SU-DHL-6 (cell line): ENCODE results near the gene FAM20B.

Experiments
- H2AFZ ChIP-seq: fragments of 200-600 bp; sonication (generic); 2 replicates; pipeline ENCODE4 v1.6.1; 2014; ENCODE audit warnings: low read depth, mild to moderate bottlenecking, moderate library complexity, mixed read lengths, antibody characterized with exemption, low read length; ENCODE audit not compliant: severe bottlenecking
- H3F3A ChIP-seq: fragments of 200-600 bp; shearing (Covaris generic); 2 replicates; pipeline ENCODE4 v1.6.0; 2016; ENCODE audit warnings: antibody characterized with exemption, mild to moderate bottlenecking; ENCODE audit not compliant: insufficient read depth
- H3K27ac ChIP-seq: fragments of 200-600 bp; sonication (generic); 2 replicates; pipeline ENCODE4 v1.5.1; 2016; ENCODE audit warnings: low read depth, mild to moderate bottlenecking, low read length, moderate library complexity, mixed read lengths
- H3K27me3 ChIP-seq: fragments of 200-600 bp; sonication (generic), shearing (Covaris generic); 2 replicates; pipeline ENCODE4 v1.6.0; 2014; ENCODE audit warnings: mild to moderate bottlenecking, low read length
- H3K36me3 ChIP-seq: fragments of 200-600 bp; sonication (generic); 2 replicates; pipeline ENCODE4 v1.6.1; 2014; ENCODE audit warnings: mild to moderate bottlenecking, low read length, mixed read lengths
- H3K4me2 ChIP-seq: fragments of 300-600, 200-600 bp; shearing (Covaris generic), sonication (generic); 2 replicates; pipeline ENCODE4 v1.6.0; 2014; ENCODE audit warnings: low read length, low read depth, mild to moderate bottlenecking; ENCODE audit not compliant: poor library complexity, severe bottlenecking
- H3K4me3 ChIP-seq: fragments of 200-600 bp; sonication (generic); 2 replicates; pipeline ENCODE4 v1.5.1; 2014; ENCODE audit warnings: antibody characterized with exemption, low read length, mild to moderate bottlenecking, mixed read lengths; ENCODE audit not compliant: insufficient read depth, poor library complexity, severe bottlenecking
- H3K79me2 ChIP-seq: fragments of 200-600 bp; sonication (generic); 2 replicates; pipeline ENCODE4 v1.6.1; 2014; ENCODE audit warnings: mild to moderate bottlenecking, low read length, moderate library complexity; ENCODE audit not compliant: insufficient read depth
- H3K9ac ChIP-seq: fragments of 200-600 bp; sonication (generic); 2 replicates; pipeline ENCODE4 v1.7.0; 2014; ENCODE audit warnings: mild to moderate bottlenecking, low read length
- H3K9me2 ChIP-seq: fragments of 200-600 bp; sonication (generic); replicated peaks from 2 replicates; pipeline ENCODE4 v1.6.1; 2014; ENCODE audit warnings: low read length; ENCODE audit not compliant: insufficient read depth
- H3K9me3 ChIP-seq: fragments of 200-600 bp; sonication (generic); 2 replicates; pipeline ENCODE4 v1.6.1; 2014; ENCODE audit warnings: low read length, mixed read lengths; ENCODE audit not compliant: insufficient read depth
- H4K20me1 ChIP-seq: fragments of 200-600 bp; sonication (generic); 2 replicates; pipeline ENCODE4 v1.6.1; 2014; ENCODE audit warnings: low read depth, mild to moderate bottlenecking, antibody characterized with exemption, low read length, moderate library complexity, mixed read lengths
- CTCF ChIP-seq: fragments of 200-600 bp; sonication (generic); IDR thresholded peaks from one replicate; pipeline ENCODE4 v1.5.1; 2017; ENCODE audit warnings: antibody characterized with exemption, mild to moderate bottlenecking, low read length, moderate library complexity; ENCODE audit not compliant: insufficient read depth, poor library complexity, severe bottlenecking
- EZH2phosphoT487 ChIP-seq: fragments of 200-600 bp; sonication (generic), shearing (Covaris generic); conservative IDR thresholded peaks from 2 replicates; pipeline ENCODE4 v1.6.1; 2018; ENCODE audit warnings: mild to moderate bottlenecking, antibody characterized with exemption, low read length, moderate library complexity, mixed read lengths

Gene FAM20B

DNA sequence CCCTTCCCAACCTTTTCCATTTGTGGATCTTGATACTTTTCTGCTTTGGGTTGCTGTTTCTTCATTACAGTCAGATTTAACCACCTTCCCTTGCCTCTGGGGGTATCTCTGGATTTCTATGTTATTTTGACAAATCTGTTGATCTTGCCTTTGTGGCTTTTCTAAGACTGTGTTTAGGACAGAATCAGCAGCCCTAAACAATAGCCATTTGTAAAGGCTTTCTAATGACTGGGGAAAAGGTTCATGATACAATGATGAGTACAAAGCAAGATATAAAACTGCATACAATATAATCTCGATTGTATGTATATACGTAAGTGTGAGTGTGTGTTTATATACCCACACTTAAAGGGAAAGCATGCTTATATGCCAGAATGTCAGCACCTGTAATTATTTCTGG is 27.8 kb downstream of the FAM20B start:
- no peak for TF ChIP-seq EZH2phosphoT487
- TF ChIP-seq CTCF = no peak
- no peak overlapping the region for H3K9ac ChIP-seq
- no peak overlapping the region for H2AFZ ChIP-seq
- H3K4me2 ChIP-seq = no peak overlapping the region
- H3K4me3 ChIP-seq = no peak overlapping the region
- no peaks in the 10 kb centered on the region for H3K9me2 ChIP-seq
- no peaks in the 10 kb centered on the region for H3K79me2 ChIP-seq
- no peaks in the 10 kb centered on the region for H3K36me3 ChIP-seq
- H3K9me3 ChIP-seq = no peaks in the 10 kb centered on the region
- H3F3A ChIP-seq = no peaks in the 10 kb centered on the region
- H3K27me3 ChIP-seq = no peaks in the 10 kb centered on the region
- H3K27ac ChIP-seq = no peak overlapping the region
- no peaks in the 10 kb centered on the region for H4K20me1 ChIP-seq

DNA sequence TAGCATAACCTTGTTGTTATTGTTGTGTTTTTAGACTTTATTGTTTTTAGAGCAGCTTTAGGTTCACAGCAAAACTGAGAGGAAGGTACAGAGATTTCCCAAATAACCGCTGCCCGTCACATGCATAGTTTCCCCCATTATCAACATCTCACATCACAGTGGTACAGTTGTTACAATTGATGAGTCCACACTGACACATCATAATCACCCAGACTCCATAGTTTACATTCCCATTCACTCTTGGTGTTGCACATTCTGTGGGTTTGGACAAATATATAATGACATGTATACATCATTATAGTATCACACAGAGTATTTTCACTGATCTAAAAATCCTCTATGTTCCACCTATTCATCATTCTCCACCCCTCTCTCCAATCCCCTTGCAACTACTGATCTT is 30.2 kb downstream of the FAM20B start:
- Histone ChIP-seq H3K4me2 (no peak overlapping the region), H3F3A (no peaks in the 10 kb centered on the region), H3K27me3 (no peaks in the 10 kb centered on the region), H3K79me2 (no peaks in the 10 kb centered on the region), H3K36me3 (no peaks in the 10 kb centered on the region), H3K9me2 (no peaks in the 10 kb centered on the region), H3K4me3 (no peak overlapping the region), H4K20me1 (no peaks in the 10 kb centered on the region), H2AFZ (no peak overlapping the region), H3K9ac (no peak overlapping the region), H3K9me3 (no peaks in the 10 kb centered on the region), H3K27ac (no peak overlapping the region)
- no peak for TF ChIP-seq EZH2phosphoT487
- TF ChIP-seq CTCF = no peak

DNA sequence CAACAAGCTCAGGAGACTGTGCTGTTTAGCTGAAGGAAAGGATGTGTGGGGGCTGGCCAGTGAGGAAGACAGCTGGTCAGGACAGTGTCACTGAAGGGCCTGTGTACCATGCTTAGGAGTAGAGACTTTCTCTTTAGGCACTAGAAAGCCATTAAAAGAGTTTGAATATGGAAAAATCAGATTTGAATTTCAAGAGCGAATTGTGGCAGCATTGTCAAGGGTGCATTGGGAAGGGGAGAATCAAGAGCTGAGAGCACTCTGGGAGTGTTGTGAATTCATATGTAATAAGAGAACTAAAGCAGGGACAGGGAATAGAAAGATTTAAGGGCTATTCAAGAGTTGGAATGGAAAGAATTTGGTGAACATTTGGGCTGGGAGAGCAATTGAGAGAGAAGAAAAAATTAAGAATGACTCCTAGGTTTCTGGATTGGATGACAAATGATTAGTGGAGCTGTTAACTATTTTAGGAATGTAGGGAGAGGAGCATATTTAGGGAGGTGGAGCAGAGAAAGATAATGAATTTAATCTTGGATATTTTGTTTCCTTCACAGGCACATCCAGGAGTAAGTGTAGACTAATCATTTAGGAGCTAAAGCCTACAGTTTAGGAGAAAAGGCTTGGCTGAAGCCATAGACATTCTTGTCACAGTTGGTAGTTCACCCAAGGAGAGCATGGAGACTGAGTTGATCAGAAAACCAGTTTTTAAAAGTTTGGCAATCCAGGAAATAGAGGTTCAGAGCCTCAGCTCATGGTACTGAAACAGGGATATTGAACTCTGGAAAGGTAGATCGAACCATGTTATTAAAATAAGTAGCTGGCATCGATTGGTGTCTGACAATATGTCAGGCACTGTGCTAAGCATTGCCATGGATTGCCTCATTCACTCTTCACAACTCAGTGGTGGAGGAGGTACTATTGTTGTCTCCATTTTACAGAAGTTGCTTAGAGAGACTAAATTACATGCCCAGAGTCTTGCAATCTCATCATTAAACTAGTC is 33.1 kb downstream of the FAM20B start:
- H2AFZ ChIP-seq = no peak overlapping the region
- H3K79me2 ChIP-seq = no peaks in the 10 kb centered on the region
- H3K27ac ChIP-seq = no peak overlapping the region
- H4K20me1 ChIP-seq = no peaks in the 10 kb centered on the region
- H3K27me3 ChIP-seq = no peaks in the 10 kb centered on the region
- TF ChIP-seq EZH2phosphoT487 (no peak), CTCF (no peak)
- no peak overlapping the region for H3K4me3 ChIP-seq
- no peaks in the 10 kb centered on the region for H3K9me2 ChIP-seq
- no peaks in the 10 kb centered on the region for H3K9me3 ChIP-seq
- H3K9ac ChIP-seq = no peak overlapping the region
- H3F3A ChIP-seq = no peaks in the 10 kb centered on the region
- no peak overlapping the region for H3K4me2 ChIP-seq
- no peaks in the 10 kb centered on the region for H3K36me3 ChIP-seq
